ENCODE results near the gene BANF2.

The BANF2 gene

GRCh38 chr20:17682889-17683198 is 16.9 kb upstream of the BANF2 start:
- 42% methylated on average over 6 of the region's 10 CpGs for WGBS
- Histone ChIP-seq H3K9ac (ENCODE audit: low read length) (peak overlapping the region; percentile 86), H3K79me1 (replicated peaks; ENCODE audit: low read length, poor library complexity, severe bottlenecking) (no peaks in the 10 kb centered on the region), H2BK15ac (ENCODE audit: low read depth, poor library complexity, severe bottlenecking) (no peak overlapping the region), H4K91ac (ENCODE audit: low read length) (no peak overlapping the region), H2BK5ac (ENCODE audit: low read depth, low read length, poor library complexity, severe bottlenecking) (no peak overlapping the region), H2BK120ac (ENCODE audit: low read depth, low read length) (no peak overlapping the region), H4K8ac (ENCODE audit: low read length) (peak overlapping the region; percentile 89), H3K14ac (ENCODE audit: low read length in 2 of 2) (no peak overlapping the region), H3K4ac (ENCODE audit: low read depth in 1 of 2, low read length in 2 of 2) (no peak overlapping the region), H3K36me3 (ENCODE audit: control insufficient read depth in 1 of 2, insufficient read depth in 2 of 2, low read depth in 1 of 2, low read length in 2 of 2) (peaks cover 3 to 23% of the 10 kb centered on the region in 2 experiments), H2AK5ac (ENCODE audit: low read length, severe bottlenecking) (no peak overlapping the region), H3K18ac (ENCODE audit: low read depth in 1 of 2, low read length in 2 of 2) (peak overlapping the region; percentile 62 to 89), H3K4me3 (ENCODE audit: insufficient read depth in 1 of 2, low read depth in 1 of 2, low read length in 2 of 2) (peak overlapping the region in 1 of 2 experiments; percentile 77), H2BK12ac (ENCODE audit: low read length in 2 of 2) (no peak overlapping the region), H3K27me3 (ENCODE audit: control insufficient read depth in 1 of 2, insufficient read depth in 1 of 2, low read length in 2 of 2) (peaks cover 34 to 46% of the 10 kb centered on the region in 2 experiments), H3K4me1 (ENCODE audit: control insufficient read depth, insufficient read depth, low read depth, low read length) (peaks cover 12% of the 10 kb centered on the region), H3K23ac (ENCODE audit: low read length in 2 of 2) (no peak overlapping the region), H3K4me2 (ENCODE audit: low read length, poor library complexity, severe bottlenecking) (peak overlapping the region; percentile 60), H2AFZ (ENCODE audit: low read depth, low read length) (no peak overlapping the region), H3K9me3 (ENCODE audit: control insufficient read depth, low read length) (peaks cover 16% of the 10 kb centered on the region), H3K27ac (ENCODE audit: low read length, poor library complexity, severe bottlenecking) (no peak overlapping the region)
- DNase-seq, result no peak

GRCh38 chr20:17683218-17684076 is 16.3 kb upstream of the BANF2 start:
- H3K4me3 ChIP-seq (ENCODE audit: insufficient read depth in 1 of 2, low read depth in 1 of 2, low read length in 2 of 2), result no peak overlapping the region
- H3K14ac ChIP-seq (ENCODE audit: low read length in 2 of 2), result no peak overlapping the region
- no peak overlapping the region for H3K9ac ChIP-seq (ENCODE audit: low read length)
- H2BK5ac ChIP-seq (ENCODE audit: low read depth, low read length, poor library complexity, severe bottlenecking), result no peak overlapping the region
- no peak overlapping the region for H2AFZ ChIP-seq (ENCODE audit: low read depth, low read length)
- no peak overlapping the region for H2BK12ac ChIP-seq (ENCODE audit: low read length in 2 of 2)
- H3K23ac ChIP-seq (ENCODE audit: low read length in 2 of 2), result no peak overlapping the region
- no peak overlapping the region for H2BK120ac ChIP-seq (ENCODE audit: low read depth, low read length)
- no peak overlapping the region for H2BK15ac ChIP-seq (ENCODE audit: low read depth, poor library complexity, severe bottlenecking)
- peaks cover 12% of the 10 kb centered on the region for H3K4me1 ChIP-seq (ENCODE audit: control insufficient read depth, insufficient read depth, low read depth, low read length)
- H2AK5ac ChIP-seq (ENCODE audit: low read length, severe bottlenecking), result no peak overlapping the region
- no peaks in the 10 kb centered on the region for H3K79me1 ChIP-seq (replicated peaks; ENCODE audit: low read length, poor library complexity, severe bottlenecking)
- no peak overlapping the region for H3K4ac ChIP-seq (ENCODE audit: low read depth in 1 of 2, low read length in 2 of 2)
- peaks cover 16% of the 10 kb centered on the region for H3K9me3 ChIP-seq (ENCODE audit: control insufficient read depth, low read length)
- H3K27me3 ChIP-seq (ENCODE audit: control insufficient read depth in 1 of 2, insufficient read depth in 1 of 2, low read length in 2 of 2), result peaks cover 35 to 48% of the 10 kb centered on the region in 2 experiments
- 79% methylated on average over 9 of the region's 10 CpGs for WGBS
- H4K91ac ChIP-seq (ENCODE audit: low read length), result no peak overlapping the region
- H3K36me3 ChIP-seq (ENCODE audit: control insufficient read depth in 1 of 2, insufficient read depth in 2 of 2, low read depth in 1 of 2, low read length in 2 of 2), result peaks cover 3 to 17% of the 10 kb centered on the region in 2 experiments
- no peak for DNase-seq
- H3K18ac ChIP-seq (ENCODE audit: low read depth in 1 of 2, low read length in 2 of 2), result no peak overlapping the region
- H4K8ac ChIP-seq (ENCODE audit: low read length), result no peak overlapping the region
- no peak overlapping the region for H3K27ac ChIP-seq (ENCODE audit: low read length, poor library complexity, severe bottlenecking)
- H3K4me2 ChIP-seq (ENCODE audit: low read length, poor library complexity, severe bottlenecking), result no peak overlapping the region

- Histone ChIP-seq H2AFZ (ENCODE audit: low read depth, low read length) (no peak overlapping the region), H3K4me3 (ENCODE audit: insufficient read depth in 1 of 2, low read depth in 1 of 2, low read length in 2 of 2) (no peak overlapping the region), H3K23ac (ENCODE audit: low read length in 2 of 2) (no peak overlapping the region), H2BK12ac (ENCODE audit: low read length in 2 of 2) (no peak overlapping the region), H2AK5ac (ENCODE audit: low read length, severe bottlenecking) (no peak overlapping the region), H4K91ac (ENCODE audit: low read length) (peak overlapping the region; percentile 62), H3K9ac (ENCODE audit: low read length) (no peak overlapping the region), H3K4me1 (ENCODE audit: control insufficient read depth, insufficient read depth, low read depth, low read length) (peaks cover 9% of the 10 kb centered on the region), H3K27me3 (ENCODE audit: control insufficient read depth in 1 of 2, insufficient read depth in 1 of 2, low read length in 2 of 2) (peaks cover 38 to 48% of the 10 kb centered on the region in 2 experiments), H3K4me2 (ENCODE audit: low read length, poor library complexity, severe bottlenecking) (no peak overlapping the region), H3K36me3 (ENCODE audit: control insufficient read depth in 1 of 2, insufficient read depth in 2 of 2, low read depth in 1 of 2, low read length in 2 of 2) (peaks cover 0 to 8% of the 10 kb centered on the region in 2 experiments), H2BK120ac (ENCODE audit: low read depth, low read length) (peak overlapping the region; percentile 29), H3K18ac (ENCODE audit: low read depth in 1 of 2, low read length in 2 of 2) (no peak overlapping the region), H4K8ac (ENCODE audit: low read length) (no peak overlapping the region), H2BK15ac (ENCODE audit: low read depth, poor library complexity, severe bottlenecking) (no peak overlapping the region), H3K27ac (ENCODE audit: low read length, poor library complexity, severe bottlenecking) (no peak overlapping the region), H3K14ac (ENCODE audit: low read length in 2 of 2) (no peak overlapping the region), H3K4ac (ENCODE audit: low read depth in 1 of 2, low read length in 2 of 2) (no peak overlapping the region), H3K9me3 (ENCODE audit: control insufficient read depth, low read length) (peaks cover 16% of the 10 kb centered on the region), H2BK5ac (ENCODE audit: low read depth, low read length, poor library complexity, severe bottlenecking) (no peak overlapping the region), H3K79me1 (replicated peaks; ENCODE audit: low read length, poor library complexity, severe bottlenecking) (no peaks in the 10 kb centered on the region)
- DNase-seq, result no peak
- WGBS, result 81% methylated on average over 13 of the region's 13 CpGs
Measured at GRCh38 chr20:17684077-17684888, 15.5 kb upstream of the BANF2 start.

- Histone ChIP-seq H3K4ac (ENCODE audit: low read depth in 1 of 2, low read length in 2 of 2) (no peak overlapping the region), H3K4me3 (ENCODE audit: insufficient read depth in 1 of 2, low read depth in 1 of 2, low read length in 2 of 2) (no peak overlapping the region), H3K36me3 (ENCODE audit: control insufficient read depth in 1 of 2, insufficient read depth in 2 of 2, low read depth in 1 of 2, low read length in 2 of 2) (no peaks in the 10 kb centered on the region), H4K91ac (ENCODE audit: low read length) (no peak overlapping the region), H3K18ac (ENCODE audit: low read depth in 1 of 2, low read length in 2 of 2) (no peak overlapping the region), H3K23ac (ENCODE audit: low read length in 2 of 2) (no peak overlapping the region), H4K8ac (ENCODE audit: low read length) (no peak overlapping the region), H2BK12ac (ENCODE audit: low read length in 2 of 2) (no peak overlapping the region), H3K9me3 (ENCODE audit: control insufficient read depth, low read length) (peaks cover 16% of the 10 kb centered on the region), H2BK120ac (ENCODE audit: low read depth, low read length) (no peak overlapping the region), H2AFZ (ENCODE audit: low read depth, low read length) (no peak overlapping the region), H3K14ac (ENCODE audit: low read length in 2 of 2) (no peak overlapping the region), H3K4me1 (ENCODE audit: control insufficient read depth, insufficient read depth, low read depth, low read length) (peaks cover 6% of the 10 kb centered on the region), H3K27ac (ENCODE audit: low read length, poor library complexity, severe bottlenecking) (no peak overlapping the region), H2BK15ac (ENCODE audit: low read depth, poor library complexity, severe bottlenecking) (no peak overlapping the region), H3K79me1 (replicated peaks; ENCODE audit: low read length, poor library complexity, severe bottlenecking) (no peaks in the 10 kb centered on the region), H3K4me2 (ENCODE audit: low read length, poor library complexity, severe bottlenecking) (no peak overlapping the region), H2BK5ac (ENCODE audit: low read depth, low read length, poor library complexity, severe bottlenecking) (no peak overlapping the region), H3K27me3 (ENCODE audit: control insufficient read depth in 1 of 2, insufficient read depth in 1 of 2, low read length in 2 of 2) (peaks cover 38 to 48% of the 10 kb centered on the region in 2 experiments), H2AK5ac (ENCODE audit: low read length, severe bottlenecking) (no peak overlapping the region), H3K9ac (ENCODE audit: low read length) (no peak overlapping the region)
- DNase-seq, result no peak
- 50% methylated on average over 1 of the region's 1 CpG for WGBS
Measured at GRCh38 chr20:17685168-17685567, 14.6 kb upstream of the BANF2 start.

All from mesenchymal stem cell (in vitro differentiated cells and primary cell).